ENCODE measurements around the gene ITGB3.

The ITGB3 gene

DNA sequence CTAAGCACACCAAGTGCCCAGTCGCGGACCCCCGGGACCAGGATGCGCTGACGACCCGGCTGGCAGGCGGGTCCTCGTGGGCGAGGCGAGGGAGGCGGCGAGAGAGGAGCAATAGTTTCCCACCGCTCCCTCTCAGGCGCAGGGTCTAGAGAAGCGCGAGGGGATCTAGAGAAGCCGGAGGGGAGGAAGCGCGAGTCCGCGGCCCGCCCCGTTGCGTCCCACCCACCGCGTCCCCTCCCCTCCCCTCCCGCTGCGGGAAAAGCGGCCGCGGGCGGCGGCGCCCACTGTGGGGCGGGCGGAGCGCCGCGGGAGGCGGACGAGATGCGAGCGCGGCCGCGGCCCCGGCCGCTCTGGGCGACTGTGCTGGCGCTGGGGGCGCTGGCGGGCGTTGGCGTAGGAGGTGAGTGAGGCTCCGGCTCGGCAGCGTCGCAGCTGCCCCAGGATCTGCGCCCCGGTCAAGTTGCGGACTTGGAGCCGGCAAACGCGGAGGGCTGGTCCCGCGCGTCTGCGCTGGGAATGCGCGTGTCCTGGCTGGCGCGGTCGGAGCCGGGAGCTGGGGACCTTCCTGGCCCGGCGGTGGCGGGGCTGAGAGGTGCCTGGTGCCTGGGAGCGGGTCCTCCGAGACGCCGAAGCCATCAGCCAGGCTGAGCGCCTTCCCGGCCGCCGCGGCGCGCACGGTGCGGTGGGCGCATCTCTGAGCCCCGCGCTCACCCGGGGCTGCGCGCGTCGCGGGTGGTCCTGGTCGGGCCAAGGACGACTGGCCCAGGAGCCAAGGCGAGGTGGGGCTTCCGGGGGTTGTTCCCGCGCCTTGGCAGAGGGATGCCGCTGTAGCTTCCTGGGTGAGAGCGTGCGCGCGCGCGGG is at the start of gene ITGB3:
Gene ITGB3 (plus strand): TSS at position 287 of the 862 bp plus-strand sequence. CDS start 35 bp downstream, at position 322.
- TF ChIP-seq, protein P1, sequence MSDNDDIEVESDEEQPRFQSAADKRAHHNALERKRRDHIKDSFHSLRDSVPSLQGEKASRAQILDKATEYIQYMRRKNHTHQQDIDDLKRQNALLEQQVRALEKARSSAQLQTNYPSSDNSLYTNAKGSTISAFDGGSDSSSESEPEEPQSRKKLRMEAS (IDR thresholded peaks at IDR 0.05) = peak; percentile 78
- no peak for TF ChIP-seq CREB1 (IDR thresholded peaks at IDR 0.05; ENCODE audit: low read depth)
- TF ChIP-seq TCF12 (IDR thresholded peaks at IDR 0.05; ENCODE audit: low read depth) = no peak
- TF ChIP-seq CEBPB (IDR thresholded peaks at IDR 0.05) = no peak
- TF ChIP-seq, protein P2, sequence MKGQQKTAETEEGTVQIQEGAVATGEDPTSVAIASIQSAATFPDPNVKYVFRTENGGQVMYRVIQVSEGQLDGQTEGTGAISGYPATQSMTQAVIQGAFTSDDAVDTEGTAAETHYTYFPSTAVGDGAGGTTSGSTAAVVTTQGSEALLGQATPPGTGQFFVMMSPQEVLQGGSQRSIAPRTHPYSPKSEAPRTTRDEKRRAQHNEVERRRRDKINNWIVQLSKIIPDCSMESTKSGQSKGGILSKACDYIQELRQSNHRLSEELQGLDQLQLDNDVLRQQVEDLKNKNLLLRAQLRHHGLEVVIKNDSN (IDR thresholded peaks at IDR 0.05) = no peak
- no peak for TF ChIP-seq TAF1 (IDR thresholded peaks at IDR 0.05; ENCODE audit: low read depth)
- TF ChIP-seq RAD21 (IDR thresholded peaks at IDR 0.05; ENCODE audit: low read depth) = peak; percentile 33; the same call in 1 of the 2 replicates
- peak; percentile 38 for TF ChIP-seq EGR1 (IDR thresholded peaks at IDR 0.05)
- TF ChIP-seq EP300 (IDR thresholded peaks at IDR 0.05; ENCODE audit: borderline replicate concordance) = no peak
- TF ChIP-seq FOXM1 (IDR thresholded peaks at IDR 0.05; ENCODE audit: borderline replicate concordance, low read depth) = no peak
- peak; percentile 72 for TF ChIP-seq ZBTB7A (IDR thresholded peaks at IDR 0.05; ENCODE audit: low read depth)
- TF ChIP-seq, protein P3, sequence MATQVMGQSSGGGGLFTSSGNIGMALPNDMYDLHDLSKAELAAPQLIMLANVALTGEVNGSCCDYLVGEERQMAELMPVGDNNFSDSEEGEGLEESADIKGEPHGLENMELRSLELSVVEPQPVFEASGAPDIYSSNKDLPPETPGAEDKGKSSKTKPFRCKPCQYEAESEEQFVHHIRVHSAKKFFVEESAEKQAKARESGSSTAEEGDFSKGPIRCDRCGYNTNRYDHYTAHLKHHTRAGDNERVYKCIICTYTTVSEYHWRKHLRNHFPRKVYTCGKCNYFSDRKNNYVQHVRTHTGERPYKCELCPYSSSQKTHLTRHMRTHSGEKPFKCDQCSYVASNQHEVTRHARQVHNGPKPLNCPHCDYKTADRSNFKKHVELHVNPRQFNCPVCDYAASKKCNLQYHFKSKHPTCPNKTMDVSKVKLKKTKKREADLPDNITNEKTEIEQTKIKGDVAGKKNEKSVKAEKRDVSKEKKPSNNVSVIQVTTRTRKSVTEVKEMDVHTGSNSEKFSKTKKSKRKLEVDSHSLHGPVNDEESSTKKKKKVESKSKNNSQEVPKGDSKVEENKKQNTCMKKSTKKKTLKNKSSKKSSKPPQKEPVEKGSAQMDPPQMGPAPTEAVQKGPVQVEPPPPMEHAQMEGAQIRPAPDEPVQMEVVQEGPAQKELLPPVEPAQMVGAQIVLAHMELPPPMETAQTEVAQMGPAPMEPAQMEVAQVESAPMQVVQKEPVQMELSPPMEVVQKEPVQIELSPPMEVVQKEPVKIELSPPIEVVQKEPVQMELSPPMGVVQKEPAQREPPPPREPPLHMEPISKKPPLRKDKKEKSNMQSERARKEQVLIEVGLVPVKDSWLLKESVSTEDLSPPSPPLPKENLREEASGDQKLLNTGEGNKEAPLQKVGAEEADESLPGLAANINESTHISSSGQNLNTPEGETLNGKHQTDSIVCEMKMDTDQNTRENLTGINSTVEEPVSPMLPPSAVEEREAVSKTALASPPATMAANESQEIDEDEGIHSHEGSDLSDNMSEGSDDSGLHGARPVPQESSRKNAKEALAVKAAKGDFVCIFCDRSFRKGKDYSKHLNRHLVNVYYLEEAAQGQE (IDR thresholded peaks at IDR 0.05; ENCODE audit: low read depth) = no peak
- TF ChIP-seq NFIC (IDR thresholded peaks at IDR 0.05) = no peak; the same call in 1 of the 2 replicates
- no peak for TF ChIP-seq YY1 (IDR thresholded peaks at IDR 0.05; ENCODE audit: low read depth)
- no peak for TF ChIP-seq TEAD4 (IDR thresholded peaks at IDR 0.05)

GRCh38 chr17:47203984-47204721 is 49.5 kb upstream of the ITGB3 start:
- TF ChIP-seq CREB1 (IDR thresholded peaks at IDR 0.05; ENCODE audit: low read depth) = no peak
- TF ChIP-seq ZBTB7A (IDR thresholded peaks at IDR 0.05; ENCODE audit: low read depth) = no peak
- TF ChIP-seq, protein P1 (IDR thresholded peaks at IDR 0.05) = no peak
- no peak for TF ChIP-seq TEAD4 (IDR thresholded peaks at IDR 0.05)
- no peak for TF ChIP-seq YY1 (IDR thresholded peaks at IDR 0.05; ENCODE audit: low read depth)
- TF ChIP-seq, protein P2 (IDR thresholded peaks at IDR 0.05) = no peak
- no peak for TF ChIP-seq TCF12 (IDR thresholded peaks at IDR 0.05; ENCODE audit: low read depth)
- no peak for TF ChIP-seq EP300 (IDR thresholded peaks at IDR 0.05; ENCODE audit: borderline replicate concordance)
- no peak for TF ChIP-seq TAF1 (IDR thresholded peaks at IDR 0.05; ENCODE audit: low read depth)
- TF ChIP-seq EGR1 (IDR thresholded peaks at IDR 0.05) = no peak
- no peak for TF ChIP-seq RAD21 (IDR thresholded peaks at IDR 0.05; ENCODE audit: low read depth)
- no peak for TF ChIP-seq NFIC (IDR thresholded peaks at IDR 0.05)

- TF ChIP-seq, protein P3 (IDR thresholded peaks at IDR 0.05; ENCODE audit: low read depth) = no peak
- no peak for TF ChIP-seq EP300 (IDR thresholded peaks at IDR 0.05; ENCODE audit: borderline replicate concordance)
- no peak for TF ChIP-seq TEAD4 (IDR thresholded peaks at IDR 0.05)
- no peak for TF ChIP-seq NFIC (IDR thresholded peaks at IDR 0.05)
- no peak for TF ChIP-seq FOXM1 (IDR thresholded peaks at IDR 0.05; ENCODE audit: borderline replicate concordance, low read depth)
- TF ChIP-seq RAD21 (IDR thresholded peaks at IDR 0.05; ENCODE audit: low read depth) = no peak
- TF ChIP-seq, protein P1 (IDR thresholded peaks at IDR 0.05) = no peak
- no peak for TF ChIP-seq YY1 (IDR thresholded peaks at IDR 0.05; ENCODE audit: low read depth)
- TF ChIP-seq CREB1 (IDR thresholded peaks at IDR 0.05; ENCODE audit: low read depth) = no peak
- no peak for TF ChIP-seq EGR1 (IDR thresholded peaks at IDR 0.05)
- no peak for TF ChIP-seq CEBPB (IDR thresholded peaks at IDR 0.05)
- TF ChIP-seq TCF12 (IDR thresholded peaks at IDR 0.05; ENCODE audit: low read depth) = no peak
- TF ChIP-seq TAF1 (IDR thresholded peaks at IDR 0.05; ENCODE audit: low read depth) = no peak
- no peak for TF ChIP-seq ZBTB7A (IDR thresholded peaks at IDR 0.05; ENCODE audit: low read depth)
These were observed 48.8 kb upstream of the ITGB3 start for GRCh38 chr17:47204722-47205418.

- TF ChIP-seq, protein P1 (IDR thresholded peaks at IDR 0.05) = peak; percentile 78
- no peak for TF ChIP-seq NFIC (IDR thresholded peaks at IDR 0.05)
These were observed 48.1 kb upstream of the ITGB3 start for GRCh38 chr17:47205419-47205963.
